HG02610 (cell line): ENCODE results near the gene AGL.
"Not testable (repeated sequence)": the region's sequence is repeated elsewhere in the genome, so short reads cannot be mapped to it uniquely, and the experiment has no call there.

Source experiments
- ATAC-seq: cut with Tn5 transposase; IDR thresholded peaks from one replicate; pipeline ENCODE4 v1.9.1; 2021; ENCODE audit warnings: mild to moderate bottlenecking, moderate library complexity; ENCODE audit not compliant: unreplicated experiment

Gene AGL

GRCh38 chr1:99849744-99850458, at the start of gene AGL:
Gene AGL (plus strand): TSS chr1:99850361. CDS start chr1:99851043, 682 bp downstream.
- peak; percentile 98 for ATAC-seq

GRCh38 chr1:99801584-99801983, 48.6 kb upstream of the AGL start:
- ATAC-seq: no peak

GRCh38 chr1:99806882-99807281, 43.3 kb upstream of the AGL start:
- no peak for ATAC-seq

GRCh38 chr1:99808391-99809115, 41.6 kb upstream of the AGL start:
- ATAC-seq: peak; percentile 88

GRCh38 chr1:99811075-99811474, 39.1 kb upstream of the AGL start:
- no peak for ATAC-seq

- no peak for ATAC-seq
Measured at GRCh38 chr1:99811747-99812146, 38.4 kb upstream of the AGL start.

- ATAC-seq: no peak
Measured at GRCh38 chr1:99814373-99814900, 35.7 kb upstream of the AGL start.

GRCh38 chr1:99816656-99817055, 33.5 kb upstream of the AGL start:
- ATAC-seq: no peak

- no peak for ATAC-seq
Measured at GRCh38 chr1:99818063-99818699, 32.0 kb upstream of the AGL start.

GRCh38 chr1:99820546-99820945, 29.6 kb upstream of the AGL start:
- ATAC-seq: peak; percentile 92

- ATAC-seq: no peak
Measured at GRCh38 chr1:99825098-99825497, 25.1 kb upstream of the AGL start.

- ATAC-seq: no peak
Measured at GRCh38 chr1:99825702-99826101, 24.5 kb upstream of the AGL start.

- no peak for ATAC-seq
Measured at GRCh38 chr1:99827970-99828369, 22.2 kb upstream of the AGL start.

- ATAC-seq: no peak
Measured at GRCh38 chr1:99829269-99829668, 20.9 kb upstream of the AGL start.

- ATAC-seq: not testable (repeated sequence)
Measured at GRCh38 chr1:99833911-99834310, 16.2 kb upstream of the AGL start.

- ATAC-seq: not testable (repeated sequence)
Measured at GRCh38 chr1:99836171-99837103, 13.7 kb upstream of the AGL start.

- ATAC-seq: not testable (repeated sequence)
Measured at GRCh38 chr1:99840353-99840752, 9.8 kb upstream of the AGL start.

- no peak for ATAC-seq
Measured at GRCh38 chr1:99843760-99844159, 6.4 kb upstream of the AGL start.

- ATAC-seq: not testable (repeated sequence)
Measured at GRCh38 chr1:99845201-99845600, 5.0 kb upstream of the AGL start.

- peak; percentile 8 for ATAC-seq
Measured at GRCh38 chr1:99849413-99849743, 783 bp upstream of the AGL start.
